ENCODE data around the gene NSDHL. TPM values are rescaled to one million over a fixed set of nuclear protein-coding genes. Genes with fewer than 3 reads are reported as not detected.
"Not testable (repeated sequence)": the region's sequence is repeated elsewhere in the genome, so short reads cannot be mapped to it uniquely, and the experiment has no call there.

Gene NSDHL
- total RNA-seq, 1 donor from 2014 or later = 8.8 TPM

GRCh38 chrX:152832520-152832919, 1.7 kb downstream of the NSDHL start:
- Histone ChIP-seq H3K27me3 (no peaks in the 10 kb centered on the region), H3K36me3 (peaks cover 0 to 8% of the 10 kb centered on the region in 2 donors), H3K27ac (no peak overlapping the region), H3K4me3 (no peak overlapping the region), H3K4me1 (peaks cover 0 to 3% of the 10 kb centered on the region in 2 donors), H3K9me3 (no peaks in the 10 kb centered on the region)
- DNase-seq (ENCODE audit: low spot score in 2 of 2) = no peak
- TF ChIP-seq CTCF (IDR thresholded peaks at IDR 0.05) = no peak
- intact Hi-C loops (cut with DNase I) = loop anchor here (5.0 to 10.0 kb wide), 2 partner anchors 858 to 1435 kb away; partner anchors contain the start of genes GABRE and VMA21

GRCh38 chrX:152833378-152833777, 2.5 kb downstream of the NSDHL start:
- Histone ChIP-seq H3K4me3 (no peak overlapping the region), H3K27me3 (no peaks in the 10 kb centered on the region), H3K27ac (no peak overlapping the region), H3K36me3 (peaks cover 0 to 3% of the 10 kb centered on the region in 2 donors), H3K4me1 (peaks cover 0 to 3% of the 10 kb centered on the region in 2 donors), H3K9me3 (no peaks in the 10 kb centered on the region)
- intact Hi-C loops (cut with DNase I) = loop anchor here (5.0 to 10.0 kb wide), 2 partner anchors 859 to 1436 kb away; partner anchors contain the start of genes GABRE and VMA21
- no peak for DNase-seq (ENCODE audit: low spot score in 2 of 2)
- no peak for TF ChIP-seq CTCF (IDR thresholded peaks at IDR 0.05)

- intact Hi-C loops (cut with DNase I) = loop anchor here (10.0 kb wide), 1 partner anchor 861 kb away; the partner anchor contains the start of gene GABRE
- not testable (repeated sequence) for H3K4me1 ChIP-seq; H3K36me3 ChIP-seq; H3K27ac ChIP-seq; H3K4me3 ChIP-seq; H3K9me3 ChIP-seq; DNase-seq (ENCODE audit: low spot score in 2 of 2); H3K27me3 ChIP-seq
These were observed 4.6 kb downstream of the NSDHL start for GRCh38 chrX:152835470-152835869.

GRCh38 chrX:152842772-152843338, 12.0 kb downstream of the NSDHL start:
- intact Hi-C loops (cut with DNase I) = no loop called here

GRCh38 chrX:152843852-152844251, 13.0 kb downstream of the NSDHL start:
- no peaks in the 10 kb centered on the region for H3K9me3 ChIP-seq
- H3K36me3 ChIP-seq = peaks cover 0 to 11% of the 10 kb centered on the region in 2 donors
- no peak overlapping the region for H3K27ac ChIP-seq
- intact Hi-C loops (cut with DNase I) = no loop called here
- TF ChIP-seq CTCF (IDR thresholded peaks at IDR 0.05) = no peak
- H3K4me1 ChIP-seq = no peaks in the 10 kb centered on the region
- H3K4me3 ChIP-seq = no peak overlapping the region
- DNase-seq (ENCODE audit: low spot score in 2 of 2) = no peak
- H3K27me3 ChIP-seq = no peaks in the 10 kb centered on the region

More at GRCh38 chrX:152842772-152843338, 12.0 kb downstream of the NSDHL start:
- no peak for DNase-seq (ENCODE audit: low spot score in 2 of 2)
- TF ChIP-seq CTCF (IDR thresholded peaks at IDR 0.05) = no peak
- Histone ChIP-seq H3K4me1 (no peaks in the 10 kb centered on the region), H3K9me3 (no peaks in the 10 kb centered on the region), H3K4me3 (no peak overlapping the region), H3K36me3 (peaks cover 0 to 4% of the 10 kb centered on the region in 2 donors), H3K27me3 (no peaks in the 10 kb centered on the region), H3K27ac (no peak overlapping the region)

GRCh38 chrX:152844256-152844655, 13.4 kb downstream of the NSDHL start:
- Histone ChIP-seq H3K36me3 (peaks cover 0 to 12% of the 10 kb centered on the region in 2 donors), H3K4me3 (no peak overlapping the region), H3K9me3 (no peaks in the 10 kb centered on the region), H3K27ac (no peak overlapping the region), H3K4me1 (no peaks in the 10 kb centered on the region), H3K27me3 (no peaks in the 10 kb centered on the region)
- no peak for DNase-seq (ENCODE audit: low spot score in 2 of 2)
- intact Hi-C loops (cut with DNase I) = no loop called here
- no peak for TF ChIP-seq CTCF (IDR thresholded peaks at IDR 0.05)
